Endothelial cell of umbilical vein (primary cell): ENCODE results near the gene SFT2D1. TPM values are rescaled to one million over a fixed set of nuclear protein-coding genes. Genes with fewer than 3 reads are reported as not detected.

Experiments
- BruUV-seq: library from RNA; stranded (reverse); fragments of 400-500 nt; replicated peaks from 2 replicates; lab custom pipeline; 2021; lab: Mats Ljungman, UMichigan
- CTCF ChIA-PET: fragments of 300-600, 350-600 bp; sonication (Branson Sonifier 250); formaldehyde crosslinking; loops from one replicate; lab custom pipeline; 2021; ENCODE audit warnings: antibody characterized with exemption, inconsistent platforms; lab: Charles Lee
- POLR2A ChIA-PET: fragments of 300-600, 350-600 bp; sonication (Branson Sonifier 250); formaldehyde crosslinking; loops from one replicate; lab custom pipeline; 2021; ENCODE audit warnings: antibody characterized with exemption, inconsistent platforms; lab: Charles Lee
- DNase-seq: peaks from one replicate; pipeline ENCODE4 v3.0.0-alpha.2; 2011; ENCODE audit warnings: low read depth, low spot score
- FAIRE-seq: peaks from 2 replicates; lab custom pipeline; 2011; peaks lifted over from hg19 to GRCh38; lab: Jason Lieb, UNC
- H2AFZ ChIP-seq: 2 replicates; pipeline ENCODE4 v1.6.0; 2012; ENCODE audit warnings: low read depth, low read length, control low read depth, inconsistent platforms
- H3K27ac ChIP-seq: 2 replicates; pipeline ENCODE4 v1.5.1; 2011; ENCODE audit warnings: low read depth, mild to moderate bottlenecking, control low read depth, low read length, moderate library complexity; ENCODE audit not compliant: insufficient read depth
- H3K27me3 ChIP-seq, 2 experiments: 2 replicates each; pipeline versions ENCODE4 v1.6.0 to v1.6.1; 2011; ENCODE audit warnings: low read length in 2 of 2, mixed read lengths in 1 of 2; ENCODE audit not compliant: control insufficient read depth in 2 of 2, insufficient read depth in 2 of 2
- H3K36me3 ChIP-seq, 2 experiments: 2 replicates in 1 of 2; 3 replicates in 1 of 2; pipeline ENCODE4 v1.5.1; 2011; ENCODE audit warnings: low read length in 2 of 2, mild to moderate bottlenecking in 1 of 2, moderate library complexity in 1 of 2; ENCODE audit not compliant: control insufficient read depth in 2 of 2, insufficient read depth in 2 of 2; ENCODE audit errors: extremely low read depth in 1 of 2
- H3K4me1 ChIP-seq: 3 replicates; pipeline ENCODE4 v1.5.1; 2011; ENCODE audit warnings: mild to moderate bottlenecking, low read length; ENCODE audit not compliant: control insufficient read depth, insufficient read depth; ENCODE audit errors: extremely low read depth
- H3K4me2 ChIP-seq: 2 replicates; pipeline ENCODE4 v1.6.1; 2011; ENCODE audit warnings: low read length, control low read depth, mixed read lengths; ENCODE audit not compliant: insufficient read depth
- H3K4me3 ChIP-seq, 3 experiments: fragments of 200-600 bp in 1 of 3; sonication (generic), shearing (Covaris generic) in 1 of 3; replicated peaks in 1 of 3; 2 replicates each; pipeline ENCODE4 v1.5.1; 2011 to 2016; ENCODE audit warnings: control low read depth in 3 of 3, low read length in 3 of 3, mild to moderate bottlenecking in 2 of 3, inconsistent platforms in 1 of 3, low read depth in 1 of 3, moderate library complexity in 1 of 3; ENCODE audit not compliant: insufficient read depth in 1 of 3
- H3K79me2 ChIP-seq: 2 replicates; pipeline ENCODE4 v1.6.0; 2012; ENCODE audit warnings: low read length, inconsistent platforms; ENCODE audit not compliant: control insufficient read depth, insufficient read depth
- H3K9ac ChIP-seq: replicated peaks from 2 replicates; pipeline ENCODE3; 2011; ENCODE audit warnings: low read length, control low read depth; ENCODE audit not compliant: insufficient read depth; ENCODE audit errors: extremely low read depth
- H3K9me1 ChIP-seq: replicated peaks from 3 replicates; pipeline ENCODE4 v1.6.0; 2011; ENCODE audit warnings: mild to moderate bottlenecking, low read length; ENCODE audit not compliant: control insufficient read depth, insufficient read depth; ENCODE audit errors: extremely low read depth
- H3K9me3 ChIP-seq: replicated peaks from 2 replicates; pipeline ENCODE4 v1.5.1; 2012; ENCODE audit warnings: low read length, inconsistent platforms; ENCODE audit not compliant: control insufficient read depth, insufficient read depth
- H4K20me1 ChIP-seq: replicated peaks from 2 replicates; pipeline ENCODE3; 2011; ENCODE audit warnings: mild to moderate bottlenecking, low read length; ENCODE audit not compliant: control insufficient read depth, insufficient read depth; ENCODE audit errors: extremely low read depth
- EZH2 ChIP-seq: IDR thresholded peaks from 2 replicates; pipeline ENCODE4 v1.6.1; 2012; ENCODE audit warnings: borderline replicate concordance, low read depth, mild to moderate bottlenecking, moderate library complexity, low read length, inconsistent platforms; ENCODE audit not compliant: severe bottlenecking
- FOS ChIP-seq: IDR thresholded peaks from 2 replicates; pipeline ENCODE4 v1.6.1; 2011; ENCODE audit warnings: mild to moderate bottlenecking, low read length, moderate library complexity, borderline replicate concordance; ENCODE audit not compliant: insufficient read depth
- GATA2 ChIP-seq: IDR thresholded peaks from 2 replicates; pipeline ENCODE4 v1.7.0; 2011; ENCODE audit warnings: low read depth, mild to moderate bottlenecking, moderate library complexity, mixed read lengths, low read length; ENCODE audit not compliant: insufficient read length, insufficient read depth
- JUN ChIP-seq: IDR thresholded peaks from 2 replicates; pipeline ENCODE4 v1.6.1; 2011; ENCODE audit warnings: borderline replicate concordance, low read depth; ENCODE audit not compliant: insufficient read length, insufficient read depth
- MYC ChIP-seq: IDR thresholded peaks from one replicate; pipeline ENCODE4 v1.6.1; 2011; ENCODE audit warnings: mild to moderate bottlenecking, low read depth, low read length
- POLR2A ChIP-seq: IDR thresholded peaks from 2 replicates; pipeline ENCODE4 v1.6.1; 2012; ENCODE audit warnings: low read depth, mild to moderate bottlenecking, control low read depth, low read length
- POLR2AphosphoS5 ChIP-seq: IDR thresholded peaks from 2 replicates; pipeline ENCODE4 v1.6.1; 2012; ENCODE audit warnings: low read depth, mild to moderate bottlenecking, control low read depth, low read length, moderate library complexity; ENCODE audit not compliant: insufficient read depth
- dilution Hi-C: fragments of 300-500 bp; cut with MboI; formaldehyde crosslinking; loops from one replicate; pipeline ENCODE4 v1.15.0; 2019; ENCODE audit warnings: low sequenced_read_pairs; ENCODE audit not compliant: extremely low pct_ligation_motif_present
- intact Hi-C: fragments of 100-400 bp; cut with micrococcal nuclease; formaldehyde crosslinking; loops from one replicate; pipeline ENCODE4 v1.10.0; 2022
- polyA plus RNA-seq, 4 experiments: library from polyadenylated mRNA; depleted of rRNA in 3 of 4; stranded (reverse) in 3 of 4; unstranded in 1 of 4; fragments of >200 nt; gene quantifications; 2 replicates each; pipeline versions ENCODE4 v1.2.1 to v1.2.3, GENCODE V29; 2011 to 2012; ENCODE audit warnings: missing spikeins in 1 of 4
- total RNA-seq: library from RNA; stranded (reverse); gene quantifications from 2 replicates; pipeline ENCODE4 v1.2.3, GENCODE V29; 2021
- TF ChIP-seq, protein P1 (sequence below): IDR thresholded peaks from 2 replicates; pipeline ENCODE4 v1.6.1; 2011; ENCODE audit not compliant: insufficient read depth, insufficient read length
- TF ChIP-seq, protein P2 (sequence below), 2 donors: IDR thresholded peaks; 1 replicate in 1 of 2; 2 replicates in 1 of 2; pipeline ENCODE4 v1.5.1; 2011; ENCODE audit warnings: low read length in 2 of 2, mild to moderate bottlenecking in 2 of 2, moderate library complexity in 2 of 2, control low read depth in 1 of 2, inconsistent platforms in 1 of 2, low read depth in 1 of 2; ENCODE audit not compliant: insufficient read depth in 1 of 2; ENCODE audit errors: extremely low read depth in 1 of 2

Gene SFT2D1
- total and polyA plus RNA-seq, 2 donors (not counting 3 experiments of a cell fraction or from before 2014, with no cell fraction given) = 22.9 to 30.6 TPM

DNA sequence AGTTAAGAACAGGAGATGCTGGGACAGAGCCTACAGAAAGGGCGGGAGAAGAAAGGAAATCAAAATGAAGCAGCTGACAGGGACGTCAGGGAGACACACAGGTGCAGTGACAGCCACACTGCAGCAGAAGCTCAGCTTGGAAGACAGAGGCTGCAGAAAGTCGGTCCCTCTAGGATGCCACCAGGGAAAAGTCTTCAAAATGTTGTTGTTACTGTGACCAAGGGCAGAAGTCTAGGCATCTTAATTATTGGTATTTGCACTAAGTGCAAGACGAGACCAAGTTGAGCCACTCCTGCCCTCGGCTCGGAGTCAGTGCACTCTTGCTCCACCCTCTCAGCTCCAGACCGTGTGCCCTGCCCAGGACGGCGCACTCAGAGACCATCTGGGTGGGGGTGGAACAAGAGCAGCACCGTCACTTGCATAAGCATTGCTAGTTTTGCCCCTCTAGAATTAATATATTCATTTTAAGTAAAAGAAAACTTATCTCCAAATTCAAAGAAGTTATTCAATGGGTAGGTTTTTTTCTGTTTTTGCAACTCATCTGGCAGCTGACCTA lies 36.7 kb downstream of the SFT2D1 start:
- no peak for TF ChIP-seq JUN
- TF ChIP-seq MYC = no peak
- TF ChIP-seq, protein P1, sequence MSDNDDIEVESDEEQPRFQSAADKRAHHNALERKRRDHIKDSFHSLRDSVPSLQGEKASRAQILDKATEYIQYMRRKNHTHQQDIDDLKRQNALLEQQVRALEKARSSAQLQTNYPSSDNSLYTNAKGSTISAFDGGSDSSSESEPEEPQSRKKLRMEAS = no peak
- TF ChIP-seq, protein P2, sequence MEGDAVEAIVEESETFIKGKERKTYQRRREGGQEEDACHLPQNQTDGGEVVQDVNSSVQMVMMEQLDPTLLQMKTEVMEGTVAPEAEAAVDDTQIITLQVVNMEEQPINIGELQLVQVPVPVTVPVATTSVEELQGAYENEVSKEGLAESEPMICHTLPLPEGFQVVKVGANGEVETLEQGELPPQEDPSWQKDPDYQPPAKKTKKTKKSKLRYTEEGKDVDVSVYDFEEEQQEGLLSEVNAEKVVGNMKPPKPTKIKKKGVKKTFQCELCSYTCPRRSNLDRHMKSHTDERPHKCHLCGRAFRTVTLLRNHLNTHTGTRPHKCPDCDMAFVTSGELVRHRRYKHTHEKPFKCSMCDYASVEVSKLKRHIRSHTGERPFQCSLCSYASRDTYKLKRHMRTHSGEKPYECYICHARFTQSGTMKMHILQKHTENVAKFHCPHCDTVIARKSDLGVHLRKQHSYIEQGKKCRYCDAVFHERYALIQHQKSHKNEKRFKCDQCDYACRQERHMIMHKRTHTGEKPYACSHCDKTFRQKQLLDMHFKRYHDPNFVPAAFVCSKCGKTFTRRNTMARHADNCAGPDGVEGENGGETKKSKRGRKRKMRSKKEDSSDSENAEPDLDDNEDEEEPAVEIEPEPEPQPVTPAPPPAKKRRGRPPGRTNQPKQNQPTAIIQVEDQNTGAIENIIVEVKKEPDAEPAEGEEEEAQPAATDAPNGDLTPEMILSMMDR (IDR thresholded peaks at IDR 0.05; ENCODE audit: extremely low read depth in 1 of 2, insufficient read depth in 1 of 2, low read depth in 1 of 2, low read length in 2 of 2) = no peak
- TF ChIP-seq GATA2 = no peak
- no peak for TF ChIP-seq POLR2A
- TF ChIP-seq EZH2 = no peak
- TF ChIP-seq FOS = no peak
- TF ChIP-seq POLR2AphosphoS5 = no peak
- intact Hi-C loops (no loop called here), dilution Hi-C loops (no loop called here)
- Histone ChIP-seq H3K9me3 (no peaks in the 10 kb centered on the region), H3K27ac (no peak overlapping the region), H3K4me1 (peaks cover 3% of the 10 kb centered on the region), H3K9me1 (no peaks in the 10 kb centered on the region), H4K20me1 (no peaks in the 10 kb centered on the region), H3K9ac (no peak overlapping the region), H3K27me3 (peaks cover 45 to 55% of the 10 kb centered on the region in 2 experiments), H3K36me3 (no peaks in the 10 kb centered on the region), H3K4me3 (no peak overlapping the region), H3K4me2 (no peak overlapping the region), H3K79me2 (no peaks in the 10 kb centered on the region), H2AFZ (no peak overlapping the region)
- ChIA-PET POLR2A (no interaction called here), CTCF (interaction anchor here (10.3 kb wide), 1 partner anchor 94 kb away, joined by 158 read pairs; no protein-coding TSS in a partner anchor)
- no peak for DNase-seq
- BruUV-seq = no TSS peak
- FAIRE-seq = no peak
